Suprapubic skin (tissue), 4 donors: ENCODE data around the gene SMG9. TPM values are rescaled to one million over a fixed set of nuclear protein-coding genes. Genes with fewer than 3 reads are reported as not detected.

Source experiments
- DNase-seq, 2 donors: peaks; one replicate each; pipeline ENCODE4 v3.0.0-alpha.2; 2019; ENCODE audit warnings: low spot score in 2 of 2
- H3K27ac ChIP-seq: fragments of 200-600 bp; sonication (generic); one replicate; pipeline ENCODE4 v1.5.1; 2019
- H3K27me3 ChIP-seq: fragments of 200-600 bp; sonication (generic); one replicate; pipeline ENCODE4 v1.5.1; 2019
- H3K36me3 ChIP-seq: fragments of 200-600 bp; sonication (generic); one replicate; pipeline ENCODE4 v1.5.1; 2019
- H3K4me1 ChIP-seq: fragments of 200-600 bp; sonication (generic); one replicate; pipeline ENCODE4 v1.5.1; 2019
- H3K4me3 ChIP-seq: fragments of 200-600 bp; sonication (generic); one replicate; pipeline ENCODE4 v1.5.1; 2019; ENCODE audit warnings: mild to moderate bottlenecking
- H3K9me3 ChIP-seq: fragments of 200-600 bp; sonication (generic); one replicate; pipeline ENCODE4 v1.5.1; 2019
- CTCF ChIP-seq, 2 donors: fragments of 200-600 bp in 1 of 2; fragments of 450-650 bp in 1 of 2; sonication (generic) in 1 of 2; IDR thresholded peaks; one replicate each; pipeline ENCODE4 v1.5.1; 2016 to 2019; ENCODE audit warnings: antibody characterized with exemption in 2 of 2, mild to moderate bottlenecking in 1 of 2, moderate library complexity in 1 of 2
- EP300 ChIP-seq: sonication (generic); formaldehyde crosslinking; IDR thresholded peaks from one replicate; pipeline ENCODE4 v1.6.1; 2017; ENCODE audit warnings: antibody characterized with exemption
- POLR2A ChIP-seq, 2 donors: fragments of 450-650 bp; IDR thresholded peaks; one replicate each; pipeline ENCODE4 v1.6.1; 2017; ENCODE audit warnings: antibody characterized with exemption in 2 of 2, mild to moderate bottlenecking in 2 of 2, moderate library complexity in 2 of 2
- POLR2AphosphoS5 ChIP-seq, 3 donors: sonication (generic); formaldehyde crosslinking; IDR thresholded peaks; one replicate each; pipeline ENCODE4 v1.6.1; 2017; ENCODE audit warnings: antibody characterized with exemption in 3 of 3
- WGBS: methylation state at CpG from one replicate; pipeline ENCODE4 v1.1.5; 2018; 5-methylcytosine and 5-hydroxymethylcytosine counted together
- total RNA-seq, 4 donors: library from RNA; depleted of rRNA; stranded (reverse); fragments of >200 nt; gene quantifications; one replicate each; pipeline ENCODE4 v1.1.0, GENCODE V29; 2016

The SMG9 gene
- total RNA-seq, 4 donors from 2014 or later: 21.5 to 44.4 (median 30.1) TPM

DNA sequence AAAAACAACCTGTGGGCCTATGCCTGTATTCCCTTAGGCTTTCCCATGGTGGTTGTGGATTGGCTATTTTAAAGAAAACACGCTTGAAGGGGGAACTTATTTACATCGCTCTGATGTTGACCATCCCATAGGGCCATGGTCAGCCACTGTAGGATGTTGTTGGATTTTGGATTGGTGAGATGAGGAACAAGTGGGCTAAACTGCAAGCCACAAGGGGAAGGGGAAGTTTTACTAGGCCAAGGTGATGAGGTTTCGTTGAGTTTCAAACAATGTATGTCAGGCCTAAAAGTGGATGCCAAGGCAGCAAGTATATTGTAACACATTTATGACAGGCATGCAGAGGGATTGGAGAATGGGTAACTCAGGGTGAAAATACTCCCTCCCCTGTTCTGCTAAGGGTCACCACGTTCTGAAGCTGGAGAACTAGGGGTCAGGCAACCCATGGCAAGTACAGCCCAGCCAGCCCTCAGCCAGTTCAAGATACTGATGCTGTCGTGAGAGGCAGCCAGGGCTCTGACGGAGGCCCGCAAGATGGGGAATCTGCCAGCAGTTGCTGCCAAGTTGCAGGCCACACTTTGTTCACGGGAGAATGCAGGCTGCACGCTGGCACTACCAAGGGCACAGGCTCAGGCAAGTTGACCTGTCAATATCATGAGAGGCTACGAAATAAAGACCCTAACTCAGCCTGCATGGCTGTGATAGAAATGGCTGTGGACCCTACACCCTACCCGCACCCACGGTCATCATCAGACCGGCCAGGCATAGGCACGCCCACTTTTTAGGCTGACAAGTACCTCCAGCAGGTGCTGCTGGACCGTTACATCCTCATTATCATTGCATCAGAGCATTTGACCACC is 27.8 kb downstream of the SMG9 start:
- Histone ChIP-seq H3K4me1 (no peaks in the 10 kb centered on the region), H3K9me3 (no peaks in the 10 kb centered on the region), H3K27me3 (no peaks in the 10 kb centered on the region), H3K27ac (no peak overlapping the region), H3K4me3 (no peak overlapping the region), H3K36me3 (peaks cover 41% of the 10 kb centered on the region)
- DNase-seq: no peak
- TF ChIP-seq POLR2A (IDR thresholded peaks at IDR 0.05) (no peak), POLR2AphosphoS5 (IDR thresholded peaks at IDR 0.05) (no peak), CTCF (IDR thresholded peaks at IDR 0.05) (no peak)
- 54% methylated on average over 10 of the region's 15 CpGs for WGBS

GRCh38 chr19:43725468-43725867 is 29.3 kb downstream of the SMG9 start:
- no peaks in the 10 kb centered on the region for H3K4me1 ChIP-seq
- no peaks in the 10 kb centered on the region for H3K27me3 ChIP-seq
- peaks cover 26% of the 10 kb centered on the region for H3K36me3 ChIP-seq
- no peak for TF ChIP-seq POLR2A (IDR thresholded peaks at IDR 0.05)
- no peak for TF ChIP-seq POLR2AphosphoS5 (IDR thresholded peaks at IDR 0.05)
- DNase-seq: no peak
- no peak overlapping the region for H3K4me3 ChIP-seq
- H3K27ac ChIP-seq: no peak overlapping the region
- no peaks in the 10 kb centered on the region for H3K9me3 ChIP-seq
- 57% methylated on average over 7 of the region's 7 CpGs for WGBS

DNA sequence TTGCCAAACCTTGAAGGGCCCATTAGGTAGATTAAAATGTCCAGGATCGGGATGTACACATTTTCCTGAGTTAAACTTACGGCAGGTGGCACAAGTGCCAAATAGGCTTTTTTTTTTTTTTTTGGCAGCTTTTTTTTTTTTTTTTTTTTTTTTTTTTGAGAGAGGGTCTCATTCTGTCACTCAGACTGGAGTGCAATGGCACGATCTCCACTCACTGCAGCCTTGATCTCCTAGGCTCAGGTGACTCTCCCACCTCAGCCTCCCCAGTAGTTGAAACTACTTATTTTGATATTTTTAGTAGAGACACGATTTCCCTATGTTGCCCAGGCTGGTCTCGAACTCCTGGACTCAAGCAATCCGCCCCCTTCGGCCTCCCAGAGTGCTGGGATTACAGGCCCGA is 29.9 kb downstream of the SMG9 start:
- Histone ChIP-seq H3K27me3 (no peaks in the 10 kb centered on the region), H3K4me1 (no peaks in the 10 kb centered on the region), H3K4me3 (no peak overlapping the region), H3K27ac (no peak overlapping the region), H3K36me3 (peaks cover 22% of the 10 kb centered on the region), H3K9me3 (no peaks in the 10 kb centered on the region)
- WGBS: 68% methylated on average over 8 of the region's 8 CpGs
- TF ChIP-seq CTCF (IDR thresholded peaks at IDR 0.05) (no peak), EP300 (no peak), POLR2A (IDR thresholded peaks at IDR 0.05) (no peak), POLR2AphosphoS5 (IDR thresholded peaks at IDR 0.05) (no peak)
- no peak for DNase-seq

DNA sequence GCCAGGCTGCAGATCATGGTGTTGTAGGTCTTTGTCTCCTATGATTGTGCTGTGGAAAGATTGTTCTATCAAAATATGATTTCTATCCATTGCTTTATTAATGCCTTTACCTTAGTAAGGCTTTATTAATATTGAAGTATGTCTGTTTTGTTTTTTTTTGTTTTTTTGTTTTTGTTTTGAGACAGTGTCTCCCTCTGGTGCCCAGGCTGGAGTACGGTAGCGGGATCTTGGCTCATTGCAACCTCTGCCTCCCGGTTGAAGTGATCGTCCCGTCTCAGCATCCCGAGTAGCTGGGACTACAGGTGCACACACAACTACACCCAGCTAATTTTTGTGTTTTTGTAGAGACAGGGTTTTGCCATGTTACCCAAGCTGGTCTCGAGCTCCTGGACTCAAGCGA is 31.2 kb downstream of the SMG9 start:
- no peaks in the 10 kb centered on the region for H3K27me3 ChIP-seq
- H3K4me1 ChIP-seq: no peaks in the 10 kb centered on the region
- peaks cover 9% of the 10 kb centered on the region for H3K36me3 ChIP-seq
- H3K27ac ChIP-seq: no peak overlapping the region
- no peak for DNase-seq
- no peaks in the 10 kb centered on the region for H3K9me3 ChIP-seq
- no peak overlapping the region for H3K4me3 ChIP-seq
- TF ChIP-seq CTCF (IDR thresholded peaks at IDR 0.05) (no peak), POLR2A (IDR thresholded peaks at IDR 0.05) (no peak), EP300 (no peak), POLR2AphosphoS5 (IDR thresholded peaks at IDR 0.05) (no peak)
- 56% methylated on average over 8 of the region's 8 CpGs for WGBS

GRCh38 chr19:43721469-43722048 is 33.2 kb downstream of the SMG9 start:
- no peak for DNase-seq
- no peaks in the 10 kb centered on the region for H3K4me1 ChIP-seq

More at GRCh38 chr19:43721469-43722048, 33.2 kb downstream of the SMG9 start:
- no peak overlapping the region for H3K4me3 ChIP-seq
- WGBS: 82% methylated on average over 5 of the region's 5 CpGs
- H3K27me3 ChIP-seq: no peaks in the 10 kb centered on the region
- TF ChIP-seq EP300: no peak
- no peak for TF ChIP-seq POLR2AphosphoS5 (IDR thresholded peaks at IDR 0.05)
- TF ChIP-seq POLR2A (IDR thresholded peaks at IDR 0.05): no peak
- no peak for TF ChIP-seq CTCF (IDR thresholded peaks at IDR 0.05)
- H3K27ac ChIP-seq: no peak overlapping the region
- H3K36me3 ChIP-seq: no peaks in the 10 kb centered on the region
- no peaks in the 10 kb centered on the region for H3K9me3 ChIP-seq
